ENCODE data around the gene ARNT2.
"Not testable (repeated sequence)": the region's sequence is repeated elsewhere in the genome, so short reads cannot be mapped to it uniquely, and the experiment has no call there.

The ARNT2 gene

GRCh38 chr15:80633221-80633620, 229.0 kb downstream of the ARNT2 start:
- no peak for DNase-seq

GRCh38 chr15:80635953-80636352, 231.8 kb downstream of the ARNT2 start:
- no peak for DNase-seq

- no peak for DNase-seq
These were observed 232.5 kb downstream of the ARNT2 start for GRCh38 chr15:80636675-80637074.

GRCh38 chr15:80637747-80638146, 233.6 kb downstream of the ARNT2 start:
- no peak for DNase-seq

GRCh38 chr15:80638553-80639167, 234.5 kb downstream of the ARNT2 start:
- no peak for DNase-seq

- no peak for DNase-seq
These were observed 235.0 kb downstream of the ARNT2 start for GRCh38 chr15:80639168-80639555.

- DNase-seq, result no peak
These were observed 236.4 kb downstream of the ARNT2 start for GRCh38 chr15:80640531-80641121.

- no peak for DNase-seq
These were observed 237.2 kb downstream of the ARNT2 start for GRCh38 chr15:80641384-80641783.

GRCh38 chr15:80643431-80643951, 239.3 kb downstream of the ARNT2 start:
- no peak for DNase-seq

- no peak for DNase-seq
These were observed 241.4 kb downstream of the ARNT2 start for GRCh38 chr15:80645494-80646065.

GRCh38 chr15:80647424-80647823, 243.2 kb downstream of the ARNT2 start:
- DNase-seq, result not testable (repeated sequence)
